DOHH2 (cell line): ENCODE results near the gene RCN1.

Experiments
- EZH2phosphoT487 ChIP-seq: fragments of 200-600 bp; sonication (generic); IDR thresholded peaks from 2 replicates; pipeline ENCODE4 v1.6.1; 2017; ENCODE audit warnings: borderline replicate concordance, mild to moderate bottlenecking, antibody characterized with exemption, low read length, moderate library complexity, mixed read lengths
- TF ChIP-seq, protein P1 (sequence below): fragments of 200-600 bp; sonication (generic); IDR thresholded peaks from one replicate; pipeline ENCODE4 v1.5.1; 2014; ENCODE audit warnings: antibody characterized with exemption, mild to moderate bottlenecking, low read depth, low read length; ENCODE audit not compliant: poor library complexity, severe bottlenecking

DNA sequence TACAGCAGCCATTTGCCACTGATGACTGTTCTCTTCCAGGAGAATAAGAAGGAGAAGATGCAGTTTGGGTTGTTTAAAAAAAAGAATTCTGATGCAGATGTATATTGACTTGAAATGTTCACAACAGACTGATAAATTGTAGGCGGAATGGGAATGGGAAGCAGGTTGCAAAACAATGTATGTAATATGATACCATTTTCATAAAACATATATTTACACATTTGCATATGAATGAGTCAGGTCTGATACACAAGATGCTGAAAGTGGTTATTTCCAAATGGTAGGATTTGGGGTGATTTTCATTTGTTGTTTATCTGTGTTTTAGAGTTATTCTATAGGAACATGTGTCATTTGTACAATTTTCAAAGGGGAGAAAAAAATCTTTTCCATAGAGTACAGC is 9.0 kb upstream of the RCN1 start:
- TF ChIP-seq, protein P1, sequence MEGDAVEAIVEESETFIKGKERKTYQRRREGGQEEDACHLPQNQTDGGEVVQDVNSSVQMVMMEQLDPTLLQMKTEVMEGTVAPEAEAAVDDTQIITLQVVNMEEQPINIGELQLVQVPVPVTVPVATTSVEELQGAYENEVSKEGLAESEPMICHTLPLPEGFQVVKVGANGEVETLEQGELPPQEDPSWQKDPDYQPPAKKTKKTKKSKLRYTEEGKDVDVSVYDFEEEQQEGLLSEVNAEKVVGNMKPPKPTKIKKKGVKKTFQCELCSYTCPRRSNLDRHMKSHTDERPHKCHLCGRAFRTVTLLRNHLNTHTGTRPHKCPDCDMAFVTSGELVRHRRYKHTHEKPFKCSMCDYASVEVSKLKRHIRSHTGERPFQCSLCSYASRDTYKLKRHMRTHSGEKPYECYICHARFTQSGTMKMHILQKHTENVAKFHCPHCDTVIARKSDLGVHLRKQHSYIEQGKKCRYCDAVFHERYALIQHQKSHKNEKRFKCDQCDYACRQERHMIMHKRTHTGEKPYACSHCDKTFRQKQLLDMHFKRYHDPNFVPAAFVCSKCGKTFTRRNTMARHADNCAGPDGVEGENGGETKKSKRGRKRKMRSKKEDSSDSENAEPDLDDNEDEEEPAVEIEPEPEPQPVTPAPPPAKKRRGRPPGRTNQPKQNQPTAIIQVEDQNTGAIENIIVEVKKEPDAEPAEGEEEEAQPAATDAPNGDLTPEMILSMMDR, result no peak
- TF ChIP-seq EZH2phosphoT487, result no peak
